HEK293 (cell line): ENCODE data around the gene SMARCA1.

Experiments
- CTCF ChIP-seq: fragments of 450-650 bp; formaldehyde crosslinking; IDR thresholded peaks from 2 replicates; pipeline ENCODE4 v1.5.1; 2016; ENCODE audit warnings: missing biosample characterization, missing genetic modification characterization
- ZBTB26 ChIP-seq: fragments of 450-650 bp; formaldehyde crosslinking; optimal IDR thresholded peaks from 2 replicates; pipeline ENCODE3; 2016; ENCODE audit warnings: missing biosample characterization, mild to moderate bottlenecking, missing genetic modification characterization
- ZEB2 ChIP-seq: fragments of 450-650 bp; formaldehyde crosslinking; IDR thresholded peaks from 2 replicates; pipeline ENCODE4 v1.5.1; 2016; ENCODE audit warnings: missing biosample characterization, missing genetic modification characterization
- ZNF121 ChIP-seq: fragments of 450-650 bp; formaldehyde crosslinking; IDR thresholded peaks from 2 replicates; pipeline ENCODE4 v1.5.1; 2016; ENCODE audit warnings: missing biosample characterization, missing genetic modification characterization
- ZNF138 ChIP-seq: fragments of 450-650 bp; formaldehyde crosslinking; IDR thresholded peaks from 2 replicates; pipeline ENCODE4 v1.5.1; 2016; ENCODE audit warnings: missing biosample characterization, missing genetic modification characterization, borderline replicate concordance
- ZNF184 ChIP-seq: fragments of 450-650 bp; IDR thresholded peaks from 2 replicates; pipeline ENCODE4 v1.5.1; 2018; ENCODE audit warnings: missing biosample characterization, mild to moderate bottlenecking, missing genetic modification characterization
- ZNF26 ChIP-seq: fragments of 450-650 bp; formaldehyde crosslinking; IDR thresholded peaks from 2 replicates; pipeline ENCODE4 v1.5.1; 2016; ENCODE audit warnings: missing biosample characterization, missing genetic modification characterization
- ZNF398 ChIP-seq: fragments of 450-650 bp; formaldehyde crosslinking; IDR thresholded peaks from 2 replicates; pipeline ENCODE4 v1.5.1; 2017; ENCODE audit warnings: missing biosample characterization, missing genetic modification characterization
- ZNF660 ChIP-seq: fragments of 450-650 bp; IDR thresholded peaks from 2 replicates; pipeline ENCODE4 v1.5.1; 2018; ENCODE audit warnings: missing biosample characterization, mild to moderate bottlenecking, missing genetic modification characterization

GRCh38 chrX:129540068-129540653 lies 16.9 kb upstream of the SMARCA1 start, which contains the start of gene OCRL:
- peak; percentile 60 for TF ChIP-seq ZBTB26 (tag by site-specific recombination)
- TF ChIP-seq CTCF (tag by site-specific recombination), result peak; percentile 68
- peak; percentile 21; the same call in 1 of the 2 replicates for TF ChIP-seq ZNF398 (tag by site-specific recombination)
- TF ChIP-seq ZNF138 (tag by site-specific recombination), result no peak
- TF ChIP-seq ZEB2 (tag by site-specific recombination), result 0 out of 2 replicates have a peak, but pooled peaks have one; percentile 21
- TF ChIP-seq ZNF660, result peak; percentile 78
- no peak for TF ChIP-seq ZNF184
- TF ChIP-seq ZNF26, result no peak
- TF ChIP-seq ZNF121, result no peak
